WTC11 (cell line): Measurements from ENCODE around the gene IL25.

Experiments used
- ATF3 ChIP-seq: sonication (generic); formaldehyde crosslinking; conservative IDR thresholded peaks from 2 replicates; pipeline ENCODE4 v1.8.1; 2022; ENCODE audit warnings: mild to moderate bottlenecking, missing genetic modification reagents
- CTCF ChIP-seq: fragments of 200-600 bp; IDR thresholded peaks from 2 replicates; pipeline ENCODE4 v1.8.0; 2022; ENCODE audit warnings: antibody characterized with exemption
- ERG ChIP-seq: fragments of 250-450 bp; sonication (Bioruptor Pico); IDR thresholded peaks from 2 replicates; pipeline ENCODE4 v1.8.0; 2021; ENCODE audit warnings: mild to moderate bottlenecking
- FOXJ3 ChIP-seq: sonication (generic); formaldehyde crosslinking; IDR thresholded peaks from 2 replicates; pipeline ENCODE4 v1.9.0; 2021; ENCODE audit warnings: missing genetic modification reagents, mild to moderate bottlenecking, borderline replicate concordance
- IRF1 ChIP-seq: sonication (generic); formaldehyde crosslinking; IDR thresholded peaks from 2 replicates; pipeline ENCODE4 v1.8.0; 2023; ENCODE audit warnings: missing genetic modification reagents
- NFYB ChIP-seq: sonication (generic); formaldehyde crosslinking; conservative IDR thresholded peaks from 2 replicates; pipeline ENCODE4 v1.8.0; 2022; ENCODE audit warnings: low read depth, missing genetic modification reagents
- SMAD3 ChIP-seq: sonication (generic); formaldehyde crosslinking; IDR thresholded peaks from 2 replicates; pipeline ENCODE4 v1.8.0; 2022; ENCODE audit warnings: missing genetic modification reagents, mild to moderate bottlenecking, borderline replicate concordance
- USF2 ChIP-seq: sonication (generic); formaldehyde crosslinking; IDR thresholded peaks from 2 replicates; pipeline ENCODE4 v1.8.1; 2023; ENCODE audit warnings: mild to moderate bottlenecking, missing genetic modification reagents, moderate library complexity

GRCh38 chr14:23358553-23359166 lies 13.9 kb upstream of the IL25 start:
- no peak for TF ChIP-seq CTCF
- TF ChIP-seq IRF1 = no peak
- TF ChIP-seq SMAD3 (CRISPR knock-in tag) = no peak
- no peak for TF ChIP-seq USF2 (CRISPR knock-in tag)
- no peak for TF ChIP-seq ERG
- no peak for TF ChIP-seq FOXJ3 (CRISPR knock-in tag)
- no peak for TF ChIP-seq ATF3
- no peak for TF ChIP-seq NFYB (CRISPR knock-in tag)
